HG03342 (cell line): ENCODE measurements around the gene ASRGL1.

Experiments used
- ATAC-seq: cut with Tn5 transposase; IDR thresholded peaks from one replicate; pipeline ENCODE4 v1.9.1; 2021; ENCODE audit warnings: mild to moderate bottlenecking, moderate library complexity; ENCODE audit not compliant: unreplicated experiment

Gene ASRGL1

GRCh38 chr11:62411524-62411923 lies 74.3 kb downstream of the ASRGL1 start:
- ATAC-seq: no peak

GRCh38 chr11:62413060-62413696 lies 75.9 kb downstream of the ASRGL1 start:
- ATAC-seq: no peak

- ATAC-seq: no peak
These were observed 79.3 kb downstream of the ASRGL1 start for GRCh38 chr11:62416596-62416995.

- no peak for ATAC-seq
These were observed 80.9 kb downstream of the ASRGL1 start for GRCh38 chr11:62418136-62418535.

- ATAC-seq: no peak
These were observed 81.5 kb downstream of the ASRGL1 start, which contains the start of gene SCGB1A1 for GRCh38 chr11:62418733-62419132. Gene SCGB1A1, plus strand, starts transcription at chr11:62419033. Its CDS starts 63 bp downstream, at chr11:62419096.

- ATAC-seq: no peak
These were observed 82.2 kb downstream of the ASRGL1 start for GRCh38 chr11:62419314-62419929.

- no peak for ATAC-seq
These were observed 82.7 kb downstream of the ASRGL1 start for GRCh38 chr11:62419943-62420342.

- ATAC-seq: no peak
These were observed 83.6 kb downstream of the ASRGL1 start for GRCh38 chr11:62420882-62421281.

GRCh38 chr11:62421996-62422395 lies 84.7 kb downstream of the ASRGL1 start:
- ATAC-seq: no peak

GRCh38 chr11:62423012-62423411 lies 85.8 kb downstream of the ASRGL1 start:
- no peak for ATAC-seq

GRCh38 chr11:62427630-62428233 lies 90.5 kb downstream of the ASRGL1 start:
- no peak for ATAC-seq

GRCh38 chr11:62428871-62429560 lies 91.8 kb downstream of the ASRGL1 start:
- ATAC-seq: no peak

GRCh38 chr11:62430425-62430824 lies 93.2 kb downstream of the ASRGL1 start:
- no peak for ATAC-seq

GRCh38 chr11:62431171-62431901 lies 94.1 kb downstream of the ASRGL1 start:
- ATAC-seq: no peak

GRCh38 chr11:62432695-62433094 lies 95.4 kb downstream of the ASRGL1 start:
- no peak for ATAC-seq

- no peak for ATAC-seq
These were observed 96.1 kb downstream of the ASRGL1 start for GRCh38 chr11:62433141-62433903.

GRCh38 chr11:62433904-62434276 lies 96.6 kb downstream of the ASRGL1 start:
- ATAC-seq: no peak

GRCh38 chr11:62435846-62436660 lies 98.8 kb downstream of the ASRGL1 start:
- ATAC-seq: no peak

- no peak for ATAC-seq
These were observed 100.4 kb downstream of the ASRGL1 start for GRCh38 chr11:62437616-62438015.
